ENCODE measurements around the gene CREBBP.

GRCh38 chr16:3878610-3879009 lies 1.9 kb downstream of the CREBBP start:
- TF ChIP-seq CTCF (conservative IDR thresholded peaks at IDR 0.05) (no peak), ZFX (IDR thresholded peaks at IDR 0.05) (no peak)
